NOMO-1 treated with DMSO at 0.1 percent for 48 hours (cell line): Measurements from ENCODE around the gene ENAM.
"Not testable (repeated sequence)": the region's sequence is repeated elsewhere in the genome, so short reads cannot be mapped to it uniquely, and the experiment has no call there.

Experiments used
- DNase-seq: peaks from one replicate; lab custom pipeline; 2025; ENCODE audit not compliant: unreplicated experiment; lab: John Stamatoyannopoulos, UW

The ENAM gene

GRCh38 chr4:70623323-70623722 lies 5.2 kb upstream of the ENAM start:
- DNase-seq = peak; percentile 30

DNA sequence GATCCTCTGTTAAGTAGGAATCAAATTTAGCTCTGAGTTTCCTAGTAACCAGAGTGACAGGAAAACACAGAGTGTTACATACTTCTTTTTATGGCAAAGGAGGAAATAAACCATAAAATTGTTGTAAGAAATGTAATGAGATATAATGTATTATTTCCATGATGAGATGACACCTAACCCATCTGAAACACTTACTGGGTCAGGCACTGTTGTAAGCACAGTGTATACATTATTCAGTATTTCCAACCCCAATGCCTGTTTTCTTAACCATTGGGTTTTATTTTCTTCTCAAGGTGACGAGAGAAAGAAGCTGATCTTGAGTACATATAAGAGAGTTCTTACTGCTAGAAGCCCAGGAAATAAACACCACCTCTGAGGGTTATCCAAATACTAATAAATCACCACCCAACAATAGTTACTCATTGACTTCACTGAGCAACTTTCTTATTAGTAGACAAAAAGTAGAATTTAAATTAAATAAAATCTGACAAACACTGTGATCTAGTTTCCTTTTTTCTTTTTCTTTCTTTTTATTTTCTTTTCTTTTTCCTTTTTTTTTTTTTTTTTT lies 4.2 kb upstream of the ENAM start:
- DNase-seq = no peak

- no peak for DNase-seq
Measured at GRCh38 chr4:70627620-70628019, 924 bp upstream of the ENAM start.

DNA sequence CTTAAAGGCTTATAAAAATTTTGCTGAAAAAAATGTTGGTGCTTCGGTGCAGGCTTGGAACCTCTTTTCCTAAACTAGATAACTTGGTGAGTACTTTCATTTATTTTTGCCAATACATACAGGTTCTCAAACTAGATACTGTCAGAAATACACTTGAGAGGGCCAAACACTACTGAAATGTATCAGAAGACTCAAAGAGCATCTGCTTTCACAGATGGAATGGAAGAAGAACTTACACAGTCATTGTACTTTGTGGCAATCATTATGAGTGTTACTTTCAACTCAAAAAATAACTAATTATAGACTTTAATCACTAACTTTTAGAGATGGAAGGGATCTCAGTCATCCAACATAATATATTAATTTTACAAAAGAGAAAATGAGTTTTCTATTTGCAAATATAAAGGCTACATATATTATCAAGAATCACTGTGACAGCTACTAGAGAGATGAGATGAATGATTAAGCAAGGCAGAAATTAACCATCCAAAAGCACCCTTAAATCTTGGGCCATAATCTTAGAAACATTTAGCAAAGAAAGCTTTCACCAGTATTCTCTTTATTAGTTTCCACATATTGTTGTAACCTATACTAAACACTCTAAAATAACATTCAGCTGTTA lies 1.0 kb downstream of the ENAM start:
- DNase-seq = no peak

GRCh38 chr4:70630162-70630561 lies 1.6 kb downstream of the ENAM start:
- no peak for DNase-seq

DNA sequence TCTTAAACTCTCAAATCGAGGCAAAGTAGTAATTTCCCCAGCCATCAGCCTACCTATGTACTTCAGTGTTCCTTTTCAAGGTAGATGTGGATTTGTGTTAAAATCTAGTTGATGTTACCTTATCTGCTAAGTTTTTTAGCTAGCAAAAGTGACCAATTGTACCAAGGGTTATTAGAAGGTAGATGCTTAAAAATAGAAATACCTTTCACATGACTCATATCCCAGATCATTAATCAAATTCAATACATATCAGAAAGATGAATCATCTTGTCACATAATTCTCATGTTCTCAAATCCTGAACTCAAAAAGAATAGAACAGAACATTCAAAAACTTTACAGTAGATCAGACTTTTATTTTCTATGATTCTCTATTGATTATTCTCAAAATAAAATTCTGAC lies 3.5 kb downstream of the ENAM start:
- no peak for DNase-seq

- DNase-seq = no peak
Measured at GRCh38 chr4:70634482-70634881, 5.9 kb downstream of the ENAM start.

DNA sequence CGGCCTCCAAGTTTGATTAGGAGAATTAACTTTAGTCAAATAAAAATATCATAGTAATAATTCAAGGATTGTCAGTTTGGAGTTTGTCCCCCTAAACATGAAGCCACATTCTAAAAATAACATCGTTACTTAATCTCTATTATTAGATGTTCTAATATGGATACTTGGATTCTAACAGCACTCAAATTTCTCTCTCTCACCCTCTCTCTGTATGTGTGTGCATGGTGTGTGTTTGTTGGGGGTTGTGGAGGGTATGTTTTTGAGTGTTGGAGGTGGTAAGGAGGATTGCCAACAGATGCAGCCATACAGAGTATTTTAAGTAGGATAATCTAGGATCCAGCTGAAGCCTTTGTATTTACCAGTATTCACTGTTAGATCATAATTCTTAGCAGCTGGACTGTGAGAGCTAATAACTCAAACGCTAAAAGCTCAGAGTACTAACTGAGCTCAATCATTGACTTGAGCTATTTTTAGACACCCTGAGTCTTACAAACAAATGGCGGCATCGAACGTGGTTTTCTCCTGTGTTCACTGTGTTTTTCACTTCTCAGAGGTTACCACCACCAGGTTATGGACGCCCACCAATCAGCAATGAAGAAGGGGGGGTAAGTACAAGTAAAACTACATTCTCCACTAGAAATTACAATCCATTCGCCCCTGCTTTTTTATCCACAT lies 8.8 kb downstream of the ENAM start:
- no peak for DNase-seq

- no peak for DNase-seq
Measured at GRCh38 chr4:70640192-70640591, 11.6 kb downstream of the ENAM start.

DNA sequence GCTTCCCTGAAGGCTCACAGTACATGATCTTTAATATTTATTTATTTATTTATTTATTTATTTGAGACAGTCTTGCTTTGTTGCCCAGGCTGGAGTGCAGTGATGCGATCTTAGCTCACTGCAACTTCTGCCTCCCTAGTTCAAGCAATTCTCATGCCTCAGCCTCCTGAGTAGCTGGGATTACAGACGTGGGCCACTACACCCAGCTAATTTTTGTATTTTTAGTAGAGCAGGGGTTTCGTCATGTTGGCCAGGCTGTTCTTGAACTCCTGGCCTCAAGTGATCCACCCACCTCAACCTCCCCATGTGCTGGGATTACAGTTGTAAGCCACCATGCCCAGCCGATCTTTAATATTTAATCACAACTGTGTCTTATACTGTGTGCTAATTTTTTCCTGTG lies 22.2 kb downstream of the ENAM start:
- not testable (repeated sequence) for DNase-seq

DNA sequence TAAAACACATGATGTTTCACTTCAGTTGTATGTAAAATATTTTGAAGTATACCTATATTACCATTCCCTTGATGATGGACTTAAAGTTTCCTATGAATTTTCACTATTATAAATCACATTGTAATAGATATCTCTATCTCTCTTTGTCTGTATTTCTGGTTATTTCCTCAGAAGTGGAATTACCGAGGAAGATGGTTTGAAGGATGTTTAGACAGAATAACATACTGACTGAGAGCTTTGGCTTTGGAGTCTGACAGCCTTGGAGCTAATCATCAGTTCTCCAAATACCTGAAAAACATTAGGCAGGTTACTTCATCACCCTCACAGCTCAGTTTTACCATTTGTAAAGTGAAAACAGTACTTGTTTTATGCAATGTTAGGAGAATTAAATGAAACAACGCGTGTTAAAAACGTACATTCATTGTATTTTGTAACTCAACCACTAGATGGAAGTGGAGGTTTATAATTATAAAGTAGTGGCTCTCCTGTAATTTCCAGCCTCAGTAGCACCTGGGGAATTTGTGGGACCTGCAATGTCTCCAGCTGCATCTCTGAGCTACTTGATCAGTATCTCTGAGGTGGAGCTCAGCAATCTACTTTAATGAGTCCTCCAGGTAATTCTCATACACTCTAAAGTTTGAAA lies 23.4 kb downstream of the ENAM start:
- peak; percentile 57 for DNase-seq

- DNase-seq = no peak
Measured at GRCh38 chr4:70654605-70655011, 26.1 kb downstream of the ENAM start.

- DNase-seq = no peak
Measured at GRCh38 chr4:70657326-70657725, 28.8 kb downstream of the ENAM start.

DNA sequence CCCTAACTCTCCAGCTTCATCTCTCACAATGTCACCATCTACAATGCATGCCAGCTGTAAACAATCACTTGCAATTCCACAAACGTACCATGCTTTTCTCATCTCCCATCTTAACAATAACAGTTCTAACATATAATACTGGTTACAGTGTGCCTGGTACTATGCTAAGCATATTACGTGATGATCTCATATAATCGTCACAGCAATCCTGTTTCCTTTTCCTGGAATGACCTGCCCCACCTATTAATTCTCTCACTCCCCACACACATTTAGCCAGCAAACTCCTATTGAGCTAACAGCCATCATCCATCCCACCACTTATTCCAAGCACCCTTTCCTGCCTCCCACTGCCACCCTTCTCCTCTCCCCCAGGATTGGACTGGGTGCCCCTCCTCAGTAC lies 29.9 kb downstream of the ENAM start:
- DNase-seq = no peak

DNA sequence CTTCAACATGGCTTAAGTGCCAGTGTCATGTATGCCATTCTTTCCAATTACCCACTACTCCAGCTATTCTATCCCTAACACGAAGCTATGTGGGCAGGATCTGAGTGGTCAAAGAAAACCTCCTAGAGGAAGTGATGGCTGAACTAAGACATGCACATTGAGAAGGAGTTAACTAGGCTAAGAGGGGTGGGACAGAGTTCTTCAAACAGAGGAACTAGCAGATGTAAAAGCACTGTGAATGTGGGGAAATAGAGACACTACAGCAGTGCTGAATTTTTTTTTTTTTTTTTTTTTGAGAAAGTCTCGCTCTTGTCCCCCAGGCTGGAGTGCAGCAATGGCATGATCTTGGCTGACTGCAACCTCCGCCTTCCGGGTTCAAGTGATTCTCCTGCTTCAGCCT lies 31.6 kb downstream of the ENAM start:
- peak; percentile 8 for DNase-seq

DNA sequence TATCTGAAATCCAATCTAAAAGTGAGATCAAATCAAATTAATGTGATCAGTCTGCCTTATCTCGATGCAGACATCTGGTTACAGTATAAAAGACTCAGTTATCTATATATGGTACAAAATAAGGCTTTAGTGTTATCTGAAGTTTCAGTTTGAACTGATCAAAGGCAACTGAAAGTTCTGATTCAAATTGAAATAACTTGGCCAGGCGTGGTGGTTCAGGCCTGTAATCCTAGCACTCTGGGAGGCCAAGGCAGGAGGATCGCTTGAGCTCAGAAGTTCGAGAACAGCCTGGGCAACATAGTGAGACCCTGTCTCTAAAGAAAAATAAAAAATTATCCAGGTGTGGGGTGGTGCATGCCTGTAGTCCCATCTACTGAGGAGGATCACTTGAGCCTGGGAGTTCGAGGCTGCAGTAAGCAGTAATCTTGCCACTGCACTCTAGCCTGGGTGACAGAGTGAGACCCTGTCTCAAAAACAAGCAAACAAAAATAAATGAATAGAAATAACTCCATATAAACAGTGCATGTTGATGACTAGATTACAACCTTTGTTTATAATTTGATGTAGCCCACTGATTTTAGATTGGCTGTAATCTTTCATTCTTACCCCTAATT lies 32.9 kb downstream of the ENAM start:
- DNase-seq = not testable (repeated sequence)

DNA sequence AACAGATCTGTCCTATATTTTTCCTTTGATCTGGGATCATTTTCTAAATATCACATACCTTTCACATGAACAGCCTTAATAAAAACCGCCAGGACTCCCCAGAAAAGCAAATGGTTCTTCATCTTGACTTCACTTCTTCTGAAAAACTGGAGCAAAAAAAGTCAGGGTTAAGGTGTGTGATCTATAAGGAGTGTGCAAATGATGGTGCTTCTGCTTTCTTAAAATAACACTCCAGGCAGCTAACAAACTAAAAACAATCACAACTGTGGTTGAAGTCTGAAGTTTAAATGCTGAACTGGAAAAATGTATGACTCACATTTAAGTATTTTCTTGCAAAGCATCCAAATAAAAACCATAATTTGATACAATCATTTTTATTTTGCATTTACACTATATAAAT lies 37.8 kb downstream of the ENAM start, which contains the start of gene JCHAIN:
Gene JCHAIN (minus strand): TSS at position 140 of the 400 bp plus-strand sequence. CDS start 18 bp downstream, at position 122.
- DNase-seq = peak; percentile 56

GRCh38 chr4:70667740-70668535 lies 39.4 kb downstream of the ENAM start:
- DNase-seq = no peak

- DNase-seq = no peak
Measured at GRCh38 chr4:70670332-70671014, 41.9 kb downstream of the ENAM start.

GRCh38 chr4:70671091-70671490 lies 42.5 kb downstream of the ENAM start:
- DNase-seq = peak; percentile 47
